Brain microvascular endothelial cell (primary cell): ENCODE measurements around the gene GPHN.
"Not testable (repeated sequence)": the region's sequence is repeated elsewhere in the genome, so short reads cannot be mapped to it uniquely, and the experiment has no call there.

Experiments used
- DNase-seq: peaks from one replicate; pipeline ENCODE4 v3.0.0-alpha.2; 2020
- H3K27ac ChIP-seq: fragments of 250-450 bp; sonication (Bioruptor Pico); 2 replicates; pipeline ENCODE4 v1.5.1; 2020; ENCODE audit warnings: mild to moderate bottlenecking, moderate library complexity
- H3K27me3 ChIP-seq: fragments of 250-450 bp; sonication (Bioruptor Pico); replicated peaks from 2 replicates; pipeline ENCODE4 v1.5.1; 2020; ENCODE audit warnings: mild to moderate bottlenecking
- H3K36me3 ChIP-seq: fragments of 250-450 bp; sonication (Bioruptor Pico); replicated peaks from 2 replicates; pipeline ENCODE4 v1.5.1; 2020; ENCODE audit warnings: mild to moderate bottlenecking
- H3K4me3 ChIP-seq: 2 replicates; pipeline ENCODE4 v1.5.1; 2011; ENCODE audit warnings: low read depth, mild to moderate bottlenecking, control low read depth, low read length, moderate library complexity
- in situ Hi-C: cut with HindIII; loops from 2 replicates; pipeline ENCODE4 v1.10.0; 2017; ENCODE audit warnings: low sequenced_read_pairs, low pct_ligation_motif_present
- TF ChIP-seq, protein P1 (sequence below): IDR thresholded peaks from 2 replicates; pipeline ENCODE4 v1.5.1; 2011; ENCODE audit warnings: low read depth, mild to moderate bottlenecking, moderate library complexity, low read length, control low read depth, inconsistent platforms; ENCODE audit errors: missing control alignments

Gene GPHN

DNA sequence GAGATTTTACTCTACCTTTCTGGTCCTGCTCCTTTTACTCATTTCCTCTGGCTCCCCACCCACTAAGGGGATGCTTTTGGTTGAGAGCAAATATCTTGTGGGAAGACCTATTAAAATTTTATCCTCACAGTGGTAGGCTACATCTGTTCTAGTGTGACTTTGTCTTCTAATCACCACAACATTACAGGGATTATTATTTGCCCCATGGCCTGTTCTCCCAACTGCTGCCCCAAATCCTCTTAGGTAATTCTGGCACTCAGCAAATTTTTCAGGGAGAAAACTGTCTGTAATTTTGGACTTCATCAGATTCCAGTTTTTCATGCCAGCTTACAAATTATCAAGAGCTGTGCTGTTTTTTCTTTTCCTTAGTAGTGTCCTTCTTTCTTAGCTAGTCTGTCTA lies 172.3 kb downstream of the GPHN start:
- TF ChIP-seq, protein P1, sequence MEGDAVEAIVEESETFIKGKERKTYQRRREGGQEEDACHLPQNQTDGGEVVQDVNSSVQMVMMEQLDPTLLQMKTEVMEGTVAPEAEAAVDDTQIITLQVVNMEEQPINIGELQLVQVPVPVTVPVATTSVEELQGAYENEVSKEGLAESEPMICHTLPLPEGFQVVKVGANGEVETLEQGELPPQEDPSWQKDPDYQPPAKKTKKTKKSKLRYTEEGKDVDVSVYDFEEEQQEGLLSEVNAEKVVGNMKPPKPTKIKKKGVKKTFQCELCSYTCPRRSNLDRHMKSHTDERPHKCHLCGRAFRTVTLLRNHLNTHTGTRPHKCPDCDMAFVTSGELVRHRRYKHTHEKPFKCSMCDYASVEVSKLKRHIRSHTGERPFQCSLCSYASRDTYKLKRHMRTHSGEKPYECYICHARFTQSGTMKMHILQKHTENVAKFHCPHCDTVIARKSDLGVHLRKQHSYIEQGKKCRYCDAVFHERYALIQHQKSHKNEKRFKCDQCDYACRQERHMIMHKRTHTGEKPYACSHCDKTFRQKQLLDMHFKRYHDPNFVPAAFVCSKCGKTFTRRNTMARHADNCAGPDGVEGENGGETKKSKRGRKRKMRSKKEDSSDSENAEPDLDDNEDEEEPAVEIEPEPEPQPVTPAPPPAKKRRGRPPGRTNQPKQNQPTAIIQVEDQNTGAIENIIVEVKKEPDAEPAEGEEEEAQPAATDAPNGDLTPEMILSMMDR: no peak
- no peak for DNase-seq

DNA sequence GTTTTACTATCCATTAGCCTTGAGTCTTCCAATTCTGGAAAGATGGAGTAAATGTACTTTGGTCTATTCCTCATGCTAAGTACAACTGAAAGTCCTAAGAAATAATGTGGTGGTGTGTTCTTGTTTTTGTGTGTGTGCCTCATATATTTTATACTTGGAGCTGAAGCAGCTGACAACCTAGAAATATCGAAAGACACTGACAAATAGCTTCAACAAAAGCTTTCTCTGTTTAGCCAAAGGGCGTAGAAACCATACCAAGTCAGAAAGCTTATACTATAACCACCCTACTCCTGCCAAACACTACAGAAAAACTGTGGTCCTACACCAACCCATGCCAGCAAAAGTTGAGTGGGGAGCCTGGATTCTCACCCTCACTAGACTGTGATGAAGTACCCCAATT lies 188.4 kb downstream of the GPHN start:
- Histone ChIP-seq H3K36me3 (no peaks in the 10 kb centered on the region), H3K4me3 (no peak overlapping the region), H3K27me3 (no peaks in the 10 kb centered on the region), H3K27ac (no peak overlapping the region)
- DNase-seq: no peak
- in situ Hi-C loops: no loop called here
- TF ChIP-seq, protein P1: no peak

More for the DNA sequence above, 172.3 kb downstream of the GPHN start:
- Histone ChIP-seq H3K36me3 (no peaks in the 10 kb centered on the region), H3K27ac (no peak overlapping the region), H3K27me3 (no peaks in the 10 kb centered on the region), H3K4me3 (no peak overlapping the region)
- in situ Hi-C loops: no loop called here

DNA sequence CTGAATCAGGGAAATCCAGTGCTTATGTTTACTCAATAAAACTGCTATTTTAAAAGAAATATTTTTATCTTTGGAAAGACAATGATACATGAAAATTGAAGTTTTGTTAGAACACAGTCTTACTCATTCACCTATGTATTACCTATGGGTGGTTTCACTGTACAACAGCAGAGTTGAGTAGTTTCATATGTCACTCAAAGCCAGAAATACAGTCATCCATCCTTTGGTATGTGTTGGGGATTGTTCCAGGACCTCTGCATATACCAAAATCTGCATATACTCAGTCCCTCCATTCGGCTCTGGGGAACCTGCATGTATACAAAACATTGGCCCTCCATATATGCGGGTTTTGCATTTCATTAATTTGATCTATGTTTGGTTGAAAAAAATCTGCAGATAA lies 190.6 kb downstream of the GPHN start:
- no peaks in the 10 kb centered on the region for H3K27me3 ChIP-seq
- in situ Hi-C loops: no loop called here
- H3K27ac ChIP-seq: no peak overlapping the region
- no peak overlapping the region for H3K4me3 ChIP-seq
- H3K36me3 ChIP-seq: no peaks in the 10 kb centered on the region
- TF ChIP-seq, protein P1: no peak
- DNase-seq: no peak

DNA sequence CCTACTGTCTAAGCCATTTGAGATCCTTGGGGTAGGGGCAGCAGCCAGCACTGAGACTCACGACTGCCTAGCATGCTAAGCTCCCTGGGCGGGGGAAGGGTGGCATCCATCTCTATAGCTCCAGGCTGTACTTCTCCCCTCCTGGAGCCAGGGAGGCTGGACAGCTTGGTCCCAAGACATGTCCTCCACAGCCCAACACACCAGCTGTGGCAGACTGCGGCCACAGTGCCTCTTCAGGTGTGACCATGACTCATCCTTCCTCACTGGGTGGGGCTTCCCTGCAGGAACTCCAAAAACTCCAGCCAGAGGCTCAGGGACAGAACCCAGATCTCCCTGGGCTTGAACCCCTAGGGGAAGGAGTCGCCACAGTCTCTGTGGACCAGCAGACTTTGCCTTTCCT lies 193.9 kb downstream of the GPHN start:
- no peak overlapping the region for H3K4me3 ChIP-seq
- H3K36me3 ChIP-seq: no peaks in the 10 kb centered on the region
- H3K27ac ChIP-seq: no peak overlapping the region
- in situ Hi-C loops: no loop called here
- TF ChIP-seq, protein P1: no peak
- no peaks in the 10 kb centered on the region for H3K27me3 ChIP-seq
- DNase-seq: no peak

DNA sequence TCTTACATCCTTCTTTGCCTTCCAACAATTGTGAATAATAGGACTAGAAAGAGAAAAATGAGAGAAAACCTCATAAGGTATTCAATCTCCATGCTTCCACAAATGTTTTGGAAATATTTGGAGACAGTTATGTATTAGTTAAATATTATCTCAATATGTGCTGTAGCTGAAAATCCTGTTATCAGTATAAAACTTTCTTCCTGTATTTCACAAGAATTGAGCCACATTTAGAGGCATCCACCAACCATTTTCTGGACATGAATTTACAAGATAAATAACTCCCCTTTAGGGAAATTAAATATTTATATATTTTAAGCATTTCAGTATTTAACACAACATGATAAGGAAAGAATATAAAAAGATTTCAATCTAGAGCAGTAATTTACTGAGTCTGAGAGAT lies 200.3 kb downstream of the GPHN start:
- DNase-seq: no peak
- TF ChIP-seq, protein P1: no peak
- Histone ChIP-seq H3K27me3 (no peaks in the 10 kb centered on the region), H3K36me3 (no peaks in the 10 kb centered on the region), H3K27ac (no peak overlapping the region), H3K4me3 (no peak overlapping the region)
- in situ Hi-C loops: no loop called here

DNA sequence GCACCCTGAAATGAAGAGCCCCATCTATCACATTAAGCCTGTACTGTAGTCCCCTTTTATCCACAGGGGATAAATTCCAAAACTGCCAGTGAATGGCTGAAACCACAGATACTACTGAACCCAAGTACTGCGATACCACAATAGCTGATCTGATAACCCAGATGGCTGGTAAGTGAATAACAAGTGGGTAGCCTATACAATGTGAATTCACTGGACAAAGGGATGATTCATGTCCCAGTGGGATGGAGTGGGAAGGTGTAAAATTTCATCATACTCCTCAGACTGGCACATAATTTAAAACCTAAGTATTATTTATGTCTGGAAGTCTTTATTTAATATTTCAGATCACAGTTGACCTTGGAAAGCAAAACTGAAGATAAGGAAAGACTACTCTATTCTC lies 201.3 kb downstream of the GPHN start:
- no peak overlapping the region for H3K4me3 ChIP-seq
- TF ChIP-seq, protein P1: no peak
- H3K27ac ChIP-seq: no peak overlapping the region
- in situ Hi-C loops: no loop called here
- no peaks in the 10 kb centered on the region for H3K36me3 ChIP-seq
- peak; percentile 74 for DNase-seq
- H3K27me3 ChIP-seq: no peaks in the 10 kb centered on the region

DNA sequence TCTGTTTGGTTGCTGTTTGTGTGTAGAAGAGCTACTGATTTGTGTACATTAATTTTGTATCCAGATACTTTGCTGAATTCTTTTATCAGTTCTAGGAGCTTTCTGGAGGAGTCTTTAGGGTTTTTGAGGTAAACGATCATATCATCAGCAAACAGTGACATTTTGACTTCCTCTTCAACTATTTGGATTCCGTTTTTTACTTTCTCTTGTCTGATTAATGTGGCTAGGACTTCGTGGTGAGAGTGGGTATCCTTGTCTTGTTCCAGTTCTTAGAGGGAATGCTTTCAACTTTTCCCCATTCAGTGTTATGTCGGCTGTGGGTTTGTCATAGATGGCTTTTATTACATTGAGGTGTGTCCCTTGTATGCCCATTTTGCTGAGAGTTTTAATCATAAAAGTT lies 206.3 kb downstream of the GPHN start:
- not testable (repeated sequence) for H3K4me3 ChIP-seq

DNA sequence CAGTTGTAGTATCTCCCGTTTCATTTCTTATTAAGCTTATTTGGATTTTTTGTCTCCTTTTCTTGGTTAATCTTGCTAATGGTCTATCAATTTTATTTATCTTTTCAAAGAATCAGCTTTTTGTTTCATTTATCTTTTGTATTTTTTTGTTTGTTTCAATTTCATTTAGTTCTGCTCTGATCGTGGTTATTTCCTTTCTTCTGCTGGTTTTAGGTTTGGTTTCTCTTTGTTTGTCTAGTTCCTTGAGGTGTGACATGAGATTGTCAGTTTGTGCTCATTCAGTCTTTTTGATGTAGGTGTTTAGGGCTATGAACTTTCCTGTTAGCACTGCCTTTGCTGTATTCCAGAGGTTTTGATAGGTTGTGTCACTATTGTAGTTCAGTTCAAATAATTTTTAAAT lies 207.4 kb downstream of the GPHN start:
- in situ Hi-C loops, DNase-seq, H3K27ac ChIP-seq, H3K27me3 ChIP-seq, H3K4me3 ChIP-seq, H3K36me3 ChIP-seq: not testable (repeated sequence)

More for the DNA sequence above, 206.3 kb downstream of the GPHN start:
- DNase-seq, H3K36me3 ChIP-seq, H3K27me3 ChIP-seq, H3K27ac ChIP-seq, in situ Hi-C loops: not testable (repeated sequence)
